ENCODE measurements around the gene WDR59. TPM values are rescaled to one million over a fixed set of nuclear protein-coding genes. Genes with fewer than 3 reads are reported as not detected.

Gene WDR59
- total RNA-seq, 1 donor from 2014 or later, result 23.4 TPM

DNA sequence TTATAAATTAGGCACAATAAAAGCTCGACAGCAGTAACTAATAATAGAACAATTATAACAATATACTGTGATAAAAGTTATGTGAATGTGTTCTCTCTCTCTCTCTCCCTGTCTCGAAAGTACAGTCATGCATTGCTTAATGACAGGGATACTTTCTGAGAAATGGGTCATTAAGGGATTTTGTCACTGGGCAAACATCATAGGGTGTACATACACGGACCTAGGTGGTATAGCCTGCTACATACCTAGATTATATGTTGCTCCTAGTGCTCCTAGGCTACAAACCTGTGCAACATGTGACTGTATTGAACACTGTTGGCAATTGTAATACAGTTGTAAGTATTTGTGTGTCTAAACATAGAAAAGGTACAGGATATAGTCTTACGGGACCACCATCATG is 20.8 kb upstream of the WDR59 start:
- TF ChIP-seq, protein P1, sequence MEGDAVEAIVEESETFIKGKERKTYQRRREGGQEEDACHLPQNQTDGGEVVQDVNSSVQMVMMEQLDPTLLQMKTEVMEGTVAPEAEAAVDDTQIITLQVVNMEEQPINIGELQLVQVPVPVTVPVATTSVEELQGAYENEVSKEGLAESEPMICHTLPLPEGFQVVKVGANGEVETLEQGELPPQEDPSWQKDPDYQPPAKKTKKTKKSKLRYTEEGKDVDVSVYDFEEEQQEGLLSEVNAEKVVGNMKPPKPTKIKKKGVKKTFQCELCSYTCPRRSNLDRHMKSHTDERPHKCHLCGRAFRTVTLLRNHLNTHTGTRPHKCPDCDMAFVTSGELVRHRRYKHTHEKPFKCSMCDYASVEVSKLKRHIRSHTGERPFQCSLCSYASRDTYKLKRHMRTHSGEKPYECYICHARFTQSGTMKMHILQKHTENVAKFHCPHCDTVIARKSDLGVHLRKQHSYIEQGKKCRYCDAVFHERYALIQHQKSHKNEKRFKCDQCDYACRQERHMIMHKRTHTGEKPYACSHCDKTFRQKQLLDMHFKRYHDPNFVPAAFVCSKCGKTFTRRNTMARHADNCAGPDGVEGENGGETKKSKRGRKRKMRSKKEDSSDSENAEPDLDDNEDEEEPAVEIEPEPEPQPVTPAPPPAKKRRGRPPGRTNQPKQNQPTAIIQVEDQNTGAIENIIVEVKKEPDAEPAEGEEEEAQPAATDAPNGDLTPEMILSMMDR (IDR thresholded peaks at IDR 0.05; ENCODE audit: insufficient read depth, low read length, poor library complexity, severe bottlenecking), result no peak
- Histone ChIP-seq H3K4me3 (ENCODE audit: low read depth, low read length) (no peak overlapping the region), H3K27me3 (ENCODE audit: control insufficient read depth, insufficient read depth, low read length) (no peaks in the 10 kb centered on the region)

DNA sequence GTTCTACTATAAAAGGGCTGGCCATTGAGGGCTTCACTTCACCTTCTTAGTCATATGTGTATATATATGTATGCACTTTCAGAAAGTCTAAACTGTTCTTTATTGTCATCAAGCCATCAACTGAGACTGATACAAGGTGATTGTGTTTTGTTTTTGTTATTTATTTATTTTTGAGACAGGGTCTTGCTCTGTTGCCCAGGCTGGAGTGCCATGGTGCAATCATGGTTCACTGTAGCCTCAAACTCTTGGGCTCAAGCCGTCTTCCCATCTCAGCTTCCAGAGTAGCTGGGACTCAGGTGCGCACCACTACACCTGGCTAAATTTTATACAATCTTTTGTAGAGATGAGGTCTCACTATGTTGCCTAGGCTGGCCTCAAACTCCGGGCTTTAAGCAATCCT is 19.5 kb upstream of the WDR59 start:
- no peak for DNase-seq (ENCODE audit: low read depth)
- Histone ChIP-seq H3K4me3 (ENCODE audit: low read depth, low read length) (no peak overlapping the region), H3K36me3 (ENCODE audit: control insufficient read depth, insufficient read depth, low read length) (no peaks in the 10 kb centered on the region), H3K27me3 (ENCODE audit: control insufficient read depth, insufficient read depth, low read length) (no peaks in the 10 kb centered on the region)
- TF ChIP-seq, protein P1 (IDR thresholded peaks at IDR 0.05; ENCODE audit: insufficient read depth, low read length, poor library complexity, severe bottlenecking), result no peak

More for the DNA sequence above, 20.8 kb upstream of the WDR59 start:
- DNase-seq (ENCODE audit: low read depth), result no peak
- H3K36me3 ChIP-seq (ENCODE audit: control insufficient read depth, insufficient read depth, low read length), result no peaks in the 10 kb centered on the region

DNA sequence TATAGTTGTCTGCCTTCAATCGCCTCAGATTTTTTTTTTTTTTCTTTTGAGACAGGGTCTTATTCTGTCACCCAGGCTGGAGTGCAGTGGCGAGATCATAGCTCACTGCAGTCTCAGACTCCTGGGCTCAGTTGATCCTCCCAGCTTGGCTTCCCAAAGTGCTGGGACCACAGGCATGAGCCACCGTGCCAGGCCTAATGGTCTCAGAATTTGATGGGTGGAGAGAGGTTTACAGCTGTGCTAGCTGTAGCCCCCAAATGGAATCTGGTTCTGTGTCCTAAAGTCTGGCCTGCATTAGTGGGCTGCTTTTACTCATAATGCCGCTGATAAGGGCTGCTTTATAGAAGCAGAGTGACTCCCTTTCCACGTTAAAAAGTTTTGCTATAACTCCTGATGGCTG is 19.0 kb upstream of the WDR59 start:
- no peak for DNase-seq (ENCODE audit: low read depth)
- no peak overlapping the region for H3K4me3 ChIP-seq (ENCODE audit: low read depth, low read length)
- H3K27me3 ChIP-seq (ENCODE audit: control insufficient read depth, insufficient read depth, low read length), result no peaks in the 10 kb centered on the region
- H3K36me3 ChIP-seq (ENCODE audit: control insufficient read depth, insufficient read depth, low read length), result no peaks in the 10 kb centered on the region
- TF ChIP-seq, protein P1 (IDR thresholded peaks at IDR 0.05; ENCODE audit: insufficient read depth, low read length, poor library complexity, severe bottlenecking), result no peak

DNA sequence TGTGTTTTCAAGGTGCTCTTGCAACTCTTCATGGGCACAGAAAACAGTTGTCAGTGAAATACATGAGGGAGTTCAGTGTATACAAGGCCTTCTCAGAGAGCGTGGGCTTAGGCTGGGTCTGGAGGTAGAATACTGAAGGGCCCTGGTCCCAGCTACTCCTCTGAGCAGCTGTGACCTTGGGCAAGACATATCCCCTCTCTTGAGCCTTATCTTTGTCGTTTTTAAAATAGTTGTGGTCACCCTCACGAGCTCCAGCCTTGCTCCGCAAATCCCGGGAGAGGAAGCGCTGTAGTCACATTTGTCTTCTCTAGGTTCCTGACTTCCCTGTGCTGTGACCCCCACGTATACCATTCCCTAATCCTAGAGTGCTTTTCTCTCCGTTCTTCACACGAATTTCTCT is 17.6 kb upstream of the WDR59 start:
- no peak for DNase-seq (ENCODE audit: low read depth)
- H3K36me3 ChIP-seq (ENCODE audit: control insufficient read depth, insufficient read depth, low read length), result no peaks in the 10 kb centered on the region
- TF ChIP-seq, protein P1 (IDR thresholded peaks at IDR 0.05; ENCODE audit: insufficient read depth, low read length, poor library complexity, severe bottlenecking), result no peak
- no peak overlapping the region for H3K4me3 ChIP-seq (ENCODE audit: low read depth, low read length)
- no peaks in the 10 kb centered on the region for H3K27me3 ChIP-seq (ENCODE audit: control insufficient read depth, insufficient read depth, low read length)

DNA sequence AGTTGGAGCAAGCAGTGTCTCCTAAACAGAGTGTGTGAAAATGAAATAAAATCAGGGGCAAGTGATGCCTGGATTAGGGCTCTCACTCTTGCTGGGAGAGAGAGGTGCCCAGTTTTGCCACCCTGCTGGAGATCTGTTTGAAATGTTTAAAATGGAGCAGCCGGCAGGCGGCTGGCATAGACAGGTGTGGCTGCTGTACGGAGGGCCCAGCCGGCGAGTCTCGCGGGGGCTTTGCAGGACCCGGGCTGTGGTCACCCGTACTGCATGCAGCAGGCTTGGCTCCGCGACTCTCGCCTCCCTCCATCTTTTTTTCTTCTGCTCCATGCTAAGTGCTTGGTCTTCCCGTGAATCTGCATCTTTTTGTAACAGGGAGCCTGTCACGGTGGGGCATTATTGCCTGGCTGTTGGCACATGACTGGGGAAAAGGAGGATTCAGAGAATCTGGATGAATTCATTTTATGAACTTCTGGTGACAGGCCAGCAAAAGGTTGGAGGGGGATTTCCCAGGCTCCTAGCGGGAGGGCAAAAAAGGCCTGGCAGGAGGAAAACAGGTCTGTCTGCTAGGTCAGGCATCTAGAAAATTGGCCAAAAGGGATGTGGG is 15.7 kb upstream of the WDR59 start:
- Histone ChIP-seq H3K27me3 (ENCODE audit: control insufficient read depth, insufficient read depth, low read length) (no peaks in the 10 kb centered on the region), H3K4me3 (ENCODE audit: low read depth, low read length) (peak overlapping the region; percentile 69), H3K36me3 (ENCODE audit: control insufficient read depth, insufficient read depth, low read length) (no peaks in the 10 kb centered on the region)
- TF ChIP-seq, protein P1 (IDR thresholded peaks at IDR 0.05; ENCODE audit: insufficient read depth, low read length, poor library complexity, severe bottlenecking), result no peak
- DNase-seq (ENCODE audit: low read depth), result no peak

All from kidney epithelial cell (primary cell).